NCI-H526 (cell line): ENCODE measurements around the gene PADI4.
"Not testable (repeated sequence)": the region's sequence is repeated elsewhere in the genome, so short reads cannot be mapped to it uniquely, and the experiment has no call there.

Experiments used
- DNase-seq, 2 experiments: peaks; one replicate each; lab custom pipeline; 2025; lab: John Stamatoyannopoulos, UW

The PADI4 gene

GRCh38 chr1:17314491-17314971 lies 6.5 kb downstream of the PADI4 start:
- DNase-seq: no peak

- no peak for DNase-seq
These were observed 7.6 kb downstream of the PADI4 start for GRCh38 chr1:17315542-17316130.

DNA sequence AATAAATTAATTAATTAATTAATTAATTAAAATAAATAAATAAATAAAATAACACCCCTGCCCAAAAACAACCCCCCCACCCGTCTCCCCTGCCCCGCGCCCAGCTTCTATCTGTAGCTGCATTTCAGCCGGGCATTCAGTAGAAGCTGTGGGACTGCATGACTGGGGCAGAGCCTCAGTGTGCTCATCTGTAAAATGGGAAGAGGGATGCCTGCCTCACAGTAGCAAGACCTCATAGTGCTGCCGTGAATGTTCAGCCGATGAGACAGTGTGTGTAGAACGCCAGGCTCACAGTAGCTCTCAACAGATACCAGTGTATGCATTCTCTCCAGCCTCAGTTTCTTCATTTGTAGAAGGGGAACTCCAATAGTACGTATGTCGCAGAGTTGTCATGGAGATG lies 8.7 kb downstream of the PADI4 start:
- DNase-seq: no peak

- no peak for DNase-seq
These were observed 10.3 kb downstream of the PADI4 start for GRCh38 chr1:17318262-17318661.

GRCh38 chr1:17319561-17320350 lies 11.8 kb downstream of the PADI4 start:
- DNase-seq: no peak

GRCh38 chr1:17321857-17322390 lies 13.9 kb downstream of the PADI4 start:
- not testable (repeated sequence) for DNase-seq

DNA sequence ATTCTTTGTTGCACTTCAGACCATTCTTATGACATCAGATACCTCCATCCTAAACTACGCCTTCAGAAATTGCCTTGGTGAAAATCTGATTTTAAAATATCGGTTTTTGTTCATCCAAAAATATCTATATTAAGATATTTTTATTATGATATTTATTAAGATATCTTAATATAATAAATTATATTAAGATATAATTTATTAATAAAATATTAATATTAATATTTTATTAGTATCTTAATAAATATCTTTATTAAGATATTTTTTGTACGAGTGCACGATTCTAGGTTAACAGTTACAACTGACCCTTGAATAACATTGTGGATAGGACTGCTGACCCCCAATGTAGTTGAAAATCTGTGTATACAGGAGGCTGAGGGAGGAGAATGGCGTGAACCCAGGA lies 20.9 kb downstream of the PADI4 start:
- no peak for DNase-seq

DNA sequence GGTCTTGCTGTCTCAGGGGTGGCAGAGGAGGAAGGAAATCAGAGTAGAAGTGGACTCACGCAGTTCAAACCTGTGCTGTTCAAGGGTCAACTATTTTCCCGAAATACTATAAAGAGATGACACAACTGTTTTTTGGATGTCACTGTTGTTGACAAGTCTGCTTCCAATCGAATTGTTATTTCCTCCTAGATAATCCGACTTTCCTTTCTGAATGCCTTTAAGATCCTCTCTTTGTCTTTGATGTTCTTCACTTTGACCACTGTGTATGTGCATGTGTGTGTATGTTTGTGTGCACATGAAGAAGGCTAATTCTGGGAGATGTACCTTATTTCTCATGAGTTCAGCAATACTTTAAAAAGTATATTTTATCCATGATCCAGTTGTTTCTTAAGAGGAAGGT lies 21.6 kb downstream of the PADI4 start:
- no peak for DNase-seq

DNA sequence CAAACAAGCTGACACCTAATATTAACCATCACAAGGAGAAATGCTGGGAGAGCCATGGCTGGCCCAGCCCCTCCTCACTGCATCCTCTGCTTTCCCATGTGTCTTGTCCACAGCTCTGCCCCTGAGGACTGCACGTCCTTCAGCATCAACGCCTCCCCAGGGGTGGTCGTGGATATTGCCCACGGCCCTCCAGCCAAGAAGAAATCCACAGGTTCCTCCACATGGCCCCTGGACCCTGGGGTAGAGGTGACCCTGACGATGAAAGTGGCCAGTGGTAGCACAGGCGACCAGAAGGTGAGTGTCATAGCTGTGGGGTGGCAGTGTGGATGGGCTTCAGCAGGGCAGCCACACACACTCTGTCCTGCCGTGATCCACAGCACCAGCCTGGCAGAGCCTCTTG lies 22.9 kb downstream of the PADI4 start:
- no peak for DNase-seq

DNA sequence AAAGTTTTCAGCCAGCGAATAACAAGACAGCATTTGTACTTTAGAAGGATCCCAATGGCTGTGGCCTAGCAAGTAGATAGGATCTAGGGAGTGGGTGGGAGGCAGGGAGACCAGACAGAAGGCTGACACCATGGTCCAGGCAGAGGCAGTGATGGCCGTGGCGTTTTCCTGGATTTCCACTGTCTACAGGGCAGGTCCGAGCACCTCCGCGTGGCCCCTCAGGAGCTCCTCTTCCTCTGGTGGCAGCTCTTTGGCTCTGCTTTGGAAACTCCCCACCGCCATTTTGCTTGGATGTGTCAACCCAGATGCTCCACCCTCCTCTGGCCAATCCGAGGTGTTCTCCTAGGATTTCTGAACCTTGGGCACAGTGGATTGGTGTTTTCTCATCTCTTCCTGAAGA lies 25.1 kb downstream of the PADI4 start:
- no peak for DNase-seq

DNA sequence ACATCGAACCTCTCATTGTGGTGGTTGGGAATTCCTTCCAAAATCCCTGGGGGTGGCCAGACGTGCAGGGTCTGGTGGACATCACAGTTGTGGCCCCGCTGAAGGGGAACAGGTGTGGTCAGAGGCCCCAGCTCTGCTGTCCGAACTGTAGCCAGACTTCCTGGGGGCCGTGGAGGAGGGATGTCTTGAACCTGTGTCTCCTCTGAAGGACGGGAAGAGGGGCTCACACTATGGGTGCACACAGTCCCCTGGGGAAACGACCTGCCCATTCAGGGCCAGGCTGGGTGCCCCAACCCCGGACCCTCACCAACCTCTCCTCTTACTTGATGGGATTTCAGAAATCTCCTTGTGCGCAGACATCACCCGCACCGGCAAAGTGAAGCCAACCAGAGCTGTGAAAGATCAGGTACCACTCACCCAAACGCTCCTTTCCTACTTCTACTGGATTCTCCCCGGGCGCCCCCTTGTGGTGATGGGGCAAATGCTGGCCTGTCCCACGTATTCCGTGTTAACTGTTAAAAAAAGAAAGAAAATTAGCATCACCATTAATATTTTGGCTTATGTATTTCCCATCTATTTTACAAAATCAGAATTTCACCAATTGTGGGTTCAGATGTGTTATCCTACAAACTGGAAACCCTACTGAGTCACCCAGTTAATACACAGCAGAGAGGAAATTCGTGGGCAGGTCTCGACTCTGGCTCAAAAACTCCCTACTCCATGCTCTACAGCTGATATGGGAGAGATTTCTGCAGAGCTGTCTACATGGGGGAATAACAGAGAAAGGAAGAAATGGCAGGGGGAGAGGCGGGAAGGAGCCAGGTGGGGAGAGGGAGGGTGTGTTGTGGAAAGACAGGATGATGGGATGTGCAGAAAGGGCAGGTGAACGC lies 28.1 kb downstream of the PADI4 start:
- peak; percentile 8 to 79 for DNase-seq

DNA sequence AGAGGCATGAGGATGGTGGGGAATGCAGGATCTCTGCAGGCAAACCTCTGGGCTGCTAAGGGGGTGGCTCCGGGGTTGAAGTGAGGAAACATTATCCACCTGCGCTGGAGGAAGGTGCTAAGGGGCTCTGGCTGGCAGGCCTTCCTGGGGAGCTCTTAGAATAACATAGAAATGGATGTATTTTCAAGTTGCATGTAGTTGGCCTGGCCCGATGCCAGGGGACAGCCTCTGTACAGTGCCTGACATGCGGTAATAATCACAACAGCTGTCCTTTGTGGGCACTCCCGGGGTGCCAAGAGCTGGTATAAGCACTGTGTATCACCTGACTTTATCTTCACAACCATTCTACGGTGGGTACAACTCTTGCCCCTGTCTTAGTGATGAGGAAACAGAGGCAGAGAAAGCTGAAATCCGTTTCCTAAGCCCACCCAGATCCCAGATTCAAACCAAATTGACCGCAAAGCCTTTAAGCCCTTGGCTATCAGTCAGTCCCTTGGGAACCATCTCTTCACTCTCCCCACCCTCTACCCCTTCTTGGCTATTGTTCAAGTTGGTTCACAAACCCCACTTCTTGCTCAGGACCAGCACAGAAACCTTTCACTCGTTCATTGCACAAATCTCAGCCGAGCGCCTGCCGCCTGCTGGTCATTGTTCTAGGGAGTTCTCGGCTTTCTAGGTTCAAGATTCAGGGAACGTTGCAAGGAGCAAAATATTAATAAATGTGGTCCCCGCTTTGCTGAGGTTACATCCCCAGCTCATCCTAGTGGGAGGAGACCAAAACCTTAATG lies 30.9 kb downstream of the PADI4 start:
- no peak for DNase-seq

DNA sequence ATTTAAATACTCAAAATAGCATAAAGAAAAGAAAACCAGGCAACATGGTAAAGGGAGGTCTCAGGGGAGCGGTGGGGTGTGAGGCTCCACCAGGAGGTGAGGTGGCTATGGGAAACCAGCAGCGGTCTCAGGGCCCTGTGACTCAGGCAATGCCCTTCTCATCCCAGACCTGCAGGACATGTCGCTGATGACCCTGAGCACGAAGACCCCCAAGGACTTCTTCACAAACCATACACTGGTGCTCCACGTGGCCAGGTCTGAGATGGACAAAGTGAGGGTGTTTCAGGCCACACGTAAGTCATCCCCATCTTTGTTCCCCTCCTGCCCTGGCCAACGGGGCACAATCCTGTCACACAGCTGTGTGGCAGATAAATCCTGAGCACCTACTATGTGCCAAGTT lies 31.5 kb downstream of the PADI4 start:
- DNase-seq: no peak

- no peak for DNase-seq
These were observed 32.4 kb downstream of the PADI4 start for GRCh38 chr1:17340358-17340757.

DNA sequence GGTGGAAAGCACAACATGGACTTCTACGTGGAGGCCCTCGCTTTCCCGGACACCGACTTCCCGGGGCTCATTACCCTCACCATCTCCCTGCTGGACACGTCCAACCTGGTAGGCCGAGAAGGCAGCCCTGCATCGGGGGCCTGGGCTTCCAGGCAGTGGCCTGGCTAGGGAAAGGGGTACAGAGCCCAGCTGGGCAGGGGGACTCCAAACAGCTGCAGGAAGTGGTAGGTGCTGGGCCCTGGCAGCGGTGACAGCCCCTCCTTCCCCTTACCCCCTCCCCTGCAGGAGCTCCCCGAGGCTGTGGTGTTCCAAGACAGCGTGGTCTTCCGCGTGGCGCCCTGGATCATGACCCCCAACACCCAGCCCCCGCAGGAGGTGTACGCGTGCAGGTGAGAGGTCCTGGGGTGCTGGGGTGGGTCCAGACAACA lies 34.0 kb downstream of the PADI4 start:
- DNase-seq: no peak

GRCh38 chr1:17345506-17345905 lies 37.5 kb downstream of the PADI4 start:
- not testable (repeated sequence) for DNase-seq

DNA sequence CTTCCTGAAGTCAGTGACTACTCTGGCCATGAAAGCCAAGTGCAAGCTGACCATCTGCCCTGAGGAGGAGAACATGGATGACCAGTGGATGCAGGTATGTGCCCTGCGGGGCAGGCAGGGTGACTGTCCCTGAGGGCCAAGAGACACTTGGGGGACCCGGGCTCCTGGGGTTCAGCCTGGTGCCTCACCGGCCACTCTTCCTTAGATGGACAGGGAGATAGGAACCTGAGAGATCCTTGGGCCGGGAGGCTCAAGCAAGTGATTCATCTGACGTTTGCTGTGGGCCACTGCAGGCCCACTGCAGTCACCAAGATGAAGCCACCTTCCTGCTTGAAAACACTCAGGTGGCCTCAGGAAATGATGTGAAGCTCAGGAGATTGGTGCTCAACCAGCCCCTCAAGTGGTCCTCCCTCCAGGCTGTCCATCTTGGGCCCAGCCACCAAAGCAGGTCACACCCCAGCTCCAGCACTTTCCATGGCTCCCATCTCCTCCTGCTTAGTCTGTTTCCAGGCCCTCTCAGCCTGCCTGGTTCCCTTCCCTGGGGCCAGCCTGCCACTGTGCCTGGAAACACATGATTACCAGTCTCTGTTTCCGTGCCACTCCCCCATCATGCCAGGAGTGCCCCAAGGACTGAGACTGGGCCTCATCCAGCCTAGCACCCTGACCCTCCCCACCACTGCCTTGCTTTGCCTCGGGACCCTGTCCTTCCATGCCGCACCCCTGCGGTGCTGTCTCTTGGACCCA lies 38.2 kb downstream of the PADI4 start:
- no peak for DNase-seq

DNA sequence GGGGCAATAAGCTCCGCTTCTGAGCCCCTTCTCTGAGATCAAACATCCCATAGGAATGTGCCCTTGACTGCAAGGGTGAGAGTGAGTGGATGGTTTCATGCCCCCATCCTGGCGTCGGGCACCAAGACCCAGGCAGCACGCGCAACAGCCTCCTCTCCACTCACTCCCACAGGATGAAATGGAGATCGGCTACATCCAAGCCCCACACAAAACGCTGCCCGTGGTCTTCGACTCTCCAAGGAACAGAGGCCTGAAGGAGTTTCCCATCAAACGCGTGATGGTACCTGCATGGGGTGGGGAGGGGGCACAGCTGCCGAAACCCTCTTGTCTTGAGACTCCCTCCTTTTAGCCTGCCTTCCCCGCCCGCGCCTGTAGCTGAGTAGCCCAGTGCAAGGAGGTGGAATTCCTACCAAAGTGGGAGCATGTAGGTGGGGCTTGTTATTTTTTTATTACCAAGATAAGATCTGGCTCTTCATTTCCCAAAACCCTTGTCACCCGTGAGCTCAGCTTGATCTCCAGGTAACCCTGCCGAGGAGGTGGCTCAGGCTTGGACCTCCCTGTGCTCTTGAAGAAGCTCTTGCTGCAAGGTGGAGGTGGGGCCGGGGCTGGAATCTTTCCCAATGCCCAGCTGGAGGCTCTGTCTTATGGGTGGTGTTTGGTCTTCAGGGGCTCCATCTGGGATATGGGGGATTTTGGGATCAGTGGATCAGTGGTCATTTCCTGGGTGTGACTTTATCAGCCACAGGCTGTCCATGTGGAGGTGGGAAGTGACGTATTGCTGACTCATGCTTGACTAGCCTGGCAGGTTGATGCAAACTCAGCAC lies 40.0 kb downstream of the PADI4 start:
- DNase-seq: no peak

- no peak for DNase-seq
These were observed 40.7 kb downstream of the PADI4 start for GRCh38 chr1:17348593-17349234.
